Panc1 (cell line): ENCODE data around the gene ELAVL1. TPM values are rescaled to one million over a fixed set of nuclear protein-coding genes. Genes with fewer than 3 reads are reported as not detected.
A peak's percentile ranks its signal among the peaks of the same experiment; 100 is the strongest.

Source experiments
- ATAC-seq: fragments of 200-7000 bp; cut with Tn5 transposase; 2 replicates; pipeline ENCODE4 v1.9.1; 2020; ENCODE audit warnings: mild to moderate bottlenecking, moderate library complexity
- BruUV-seq: library from RNA; stranded (reverse); fragments of 400-500 nt; replicated peaks from 2 replicates; lab custom pipeline; 2021; lab: Mats Ljungman, UMichigan
- CTCF ChIA-PET: fragments of 300-600 bp; sonication (Branson Sonifier 250); formaldehyde crosslinking; loops from one replicate; lab custom pipeline; 2022; ENCODE audit warnings: antibody characterized with exemption; lab: Charles Lee
- POLR2A ChIA-PET: fragments of 300-600 bp; sonication (Branson Sonifier 250); formaldehyde crosslinking; loops from one replicate; lab custom pipeline; 2022; ENCODE audit warnings: antibody characterized with exemption; lab: Charles Lee
- DNase-seq: peaks from one replicate; pipeline ENCODE4 v3.0.0-alpha.2; 2010; ENCODE audit warnings: low read depth, low spot score
- H3K27ac ChIP-seq: 2 replicates; pipeline ENCODE4 v1.5.1; 2011; ENCODE audit warnings: mild to moderate bottlenecking, low read length, inconsistent platforms
- H3K27me3 ChIP-seq: fragments of 200-500 bp; sonication (Bioruptor generic); 2 replicates; pipeline ENCODE4 v1.6.0; 2014; ENCODE audit warnings: low read length, inconsistent platforms; ENCODE audit not compliant: control insufficient read depth, insufficient read depth
- H3K36me3 ChIP-seq: fragments of 200-500 bp; sonication (Bioruptor generic); 2 replicates; pipeline ENCODE4 v1.5.1; 2014; ENCODE audit warnings: inconsistent platforms, mild to moderate bottlenecking, low read length, moderate library complexity; ENCODE audit not compliant: control insufficient read depth, insufficient read depth
- H3K4me1 ChIP-seq: 2 replicates; pipeline ENCODE4 v1.5.1; 2011; ENCODE audit warnings: inconsistent platforms, mild to moderate bottlenecking, low read length, moderate library complexity; ENCODE audit not compliant: control insufficient read depth, insufficient read depth
- H3K4me3 ChIP-seq, 2 experiments: 2 replicates each; pipeline ENCODE4 v1.5.1; 2011 to 2012; ENCODE audit warnings: low read depth in 2 of 2, low read length in 2 of 2, mild to moderate bottlenecking in 2 of 2, inconsistent platforms in 1 of 2, moderate library complexity in 1 of 2
- H3K9me3 ChIP-seq: fragments of 200-500 bp; sonication (Bioruptor generic); 2 replicates; pipeline ENCODE4 v1.5.1; 2014; ENCODE audit warnings: low read depth, mild to moderate bottlenecking, inconsistent platforms, low read length, moderate library complexity; ENCODE audit not compliant: control insufficient read depth, insufficient read depth
- CTCF ChIP-seq: fragments of 450-650 bp; IDR thresholded peaks from 2 replicates; pipeline ENCODE4 v1.5.1; 2017; ENCODE audit warnings: mild to moderate bottlenecking
- POLR2AphosphoS5 ChIP-seq: IDR thresholded peaks from 2 replicates; pipeline ENCODE4 v1.6.1; 2012; ENCODE audit warnings: mild to moderate bottlenecking, low read depth, low read length, moderate library complexity
- REST ChIP-seq, 2 experiments: IDR thresholded peaks; 2 replicates each; pipeline ENCODE4 v1.6.1; 2011 to 2012; ENCODE audit warnings: low read depth in 2 of 2, control low read depth in 1 of 2, low read length in 1 of 2, mild to moderate bottlenecking in 1 of 2, moderate library complexity in 1 of 2; ENCODE audit not compliant: insufficient read depth in 1 of 2
- SIN3A ChIP-seq: IDR thresholded peaks from 2 replicates; pipeline ENCODE4 v1.6.1; 2012; ENCODE audit warnings: low read depth, mild to moderate bottlenecking, low read length, moderate library complexity, borderline replicate concordance; ENCODE audit not compliant: insufficient read depth
- TCF7L2 ChIP-seq: IDR thresholded peaks from 2 replicates; pipeline ENCODE4 v1.6.1; 2011; ENCODE audit warnings: mild to moderate bottlenecking, low read depth, low read length, inconsistent platforms
- in situ Hi-C: cut with HindIII; loops from 2 replicates; pipeline ENCODE4 v1.10.0; 2016; ENCODE audit warnings: low sequenced_read_pairs, low pct_unique_long_range_greater_than_20kb
- intact Hi-C: fragments of 100-400 bp; cut with micrococcal nuclease; formaldehyde crosslinking; loops from one replicate; pipeline ENCODE4 v1.10.0; 2022; ENCODE audit not compliant: unreplicated experiment
- total RNA-seq: library from RNA; stranded (reverse); gene quantifications from one replicate; pipeline ENCODE4 v1.2.1, GENCODE V29; 2021; ENCODE audit not compliant: unreplicated experiment

The ELAVL1 gene
- total RNA-seq, 1 experiment from 2014 or later = 123 TPM

- BruUV-seq = no TSS peak
- Histone ChIP-seq H3K9me3 (no peaks in the 10 kb centered on the region), H3K4me1 (peaks cover 3% of the 10 kb centered on the region; the same call in 1 of the 2 replicates), H3K4me3 (no peak overlapping the region), H3K27ac (no peak overlapping the region), H3K27me3 (no peaks in the 10 kb centered on the region), H3K36me3 (no peaks in the 10 kb centered on the region)
- ATAC-seq (peak; percentile 62), DNase-seq (no peak)
- TF ChIP-seq CTCF (no peak), POLR2AphosphoS5 (no peak), REST (IDR thresholded peaks at IDR 0.05; ENCODE audit: insufficient read depth in 1 of 2, low read depth in 2 of 2, low read length in 1 of 2) (no peak), SIN3A (no peak), TCF7L2 (no peak)
- ChIA-PET CTCF (no interaction called here), POLR2A (no interaction called here)
- intact Hi-C loops (no loop called here), in situ Hi-C loops (no loop called here)
These were observed 52.4 kb downstream of the ELAVL1 start for GRCh38 chr19:7953060-7953459.

- CTCF ChIA-PET = no interaction called here
- no peaks in the 10 kb centered on the region for H3K9me3 ChIP-seq
- POLR2A ChIA-PET = interaction anchor here (0.6 kb wide), 1 partner anchor 21 kb away, joined by 10 read pairs; no protein-coding TSS in a partner anchor
- DNase-seq = no peak
- no peak overlapping the region for H3K27ac ChIP-seq
- H3K36me3 ChIP-seq = peaks cover 4% of the 10 kb centered on the region; the same call in 1 of the 2 replicates
- intact Hi-C loops (no loop called here), in situ Hi-C loops (no loop called here)
- H3K27me3 ChIP-seq = no peaks in the 10 kb centered on the region
- no peaks in the 10 kb centered on the region for H3K4me1 ChIP-seq
- BruUV-seq = no TSS peak
- ATAC-seq = no peak
- H3K4me3 ChIP-seq = no peak overlapping the region
- no peak for TF ChIP-seq CTCF
- TF ChIP-seq POLR2AphosphoS5 = 0 out of 2 replicates have a peak, but pooled peaks have one; percentile 22
These were observed 57.5 kb downstream of the ELAVL1 start for GRCh38 chr19:7947939-7948338.
